ENCODE results near the gene MYMK.

GRCh38 chr9:133491656-133491925, 33.2 kb downstream of the MYMK start:
- TF ChIP-seq CTCF (IDR thresholded peaks at IDR 0.05) (no peak), POLR2A (IDR thresholded peaks at IDR 0.05) (no peak)
